ENCODE measurements around the gene PAX8. TPM values are rescaled to one million over a fixed set of nuclear protein-coding genes. Genes with fewer than 3 reads are reported as not detected.

Gene PAX8
- total and polyA plus RNA-seq, 2 experiments from 2014 or later, result 0.21 to 0.32 TPM

GRCh38 chr2:113268621-113269360 lies 9.9 kb downstream of the PAX8 start:
- no peak overlapping the region for H3K4me3 Mint-ChIP-seq
- H3K4me2 ChIP-seq, result no peak overlapping the region
- peaks cover 16% of the 10 kb centered on the region for H3K4me1 Mint-ChIP-seq
- H3K9me3 Mint-ChIP-seq, result no peaks in the 10 kb centered on the region
- ATAC-seq, result no peak
- no peak overlapping the region for H3K27ac Mint-ChIP-seq
- no peak for DNase-seq (ENCODE audit: low spot score)
- H3K36me3 ChIP-seq (ENCODE audit: insufficient read depth), result no peaks in the 10 kb centered on the region
- no peak overlapping the region for H3K27ac ChIP-seq (ENCODE audit: low read depth)
- peaks cover 12% of the 10 kb centered on the region for H3K4me1 ChIP-seq (ENCODE audit: insufficient read depth)
- no peak overlapping the region for H2AFZ ChIP-seq
- peaks cover 4% of the 10 kb centered on the region; the same call in 1 of the 2 replicates for H4K20me1 ChIP-seq (replicated peaks; ENCODE audit: insufficient read depth)
- H3K36me3 Mint-ChIP-seq (ENCODE audit: low read depth), result no peaks in the 10 kb centered on the region
- no peaks in the 10 kb centered on the region for H3K9me2 ChIP-seq (ENCODE audit: insufficient read depth)
- 0 out of 2 replicates have a peak, but pooled peaks cover 4% of the 10 kb centered on the region for H3F3A ChIP-seq (replicated peaks; ENCODE audit: low read depth)
- H3K4me3 ChIP-seq, result no peak overlapping the region
- peaks cover 42% of the 10 kb centered on the region for H3K27me3 Mint-ChIP-seq (ENCODE audit: insufficient read depth, low read depth, poor library complexity)
- TF ChIP-seq NANOG (IDR thresholded peaks at IDR 0.05; ENCODE audit: borderline replicate concordance), result no peak
- TF ChIP-seq EZH2 (IDR thresholded peaks at IDR 0.05; ENCODE audit: low read depth, unreplicated experiment), result no peak
- no peak for TF ChIP-seq REST (IDR thresholded peaks at IDR 0.05; ENCODE audit: unreplicated experiment)
- TF ChIP-seq JUNB (IDR thresholded peaks at IDR 0.05; ENCODE audit: unreplicated experiment), result no peak
- TF ChIP-seq, protein P1, sequence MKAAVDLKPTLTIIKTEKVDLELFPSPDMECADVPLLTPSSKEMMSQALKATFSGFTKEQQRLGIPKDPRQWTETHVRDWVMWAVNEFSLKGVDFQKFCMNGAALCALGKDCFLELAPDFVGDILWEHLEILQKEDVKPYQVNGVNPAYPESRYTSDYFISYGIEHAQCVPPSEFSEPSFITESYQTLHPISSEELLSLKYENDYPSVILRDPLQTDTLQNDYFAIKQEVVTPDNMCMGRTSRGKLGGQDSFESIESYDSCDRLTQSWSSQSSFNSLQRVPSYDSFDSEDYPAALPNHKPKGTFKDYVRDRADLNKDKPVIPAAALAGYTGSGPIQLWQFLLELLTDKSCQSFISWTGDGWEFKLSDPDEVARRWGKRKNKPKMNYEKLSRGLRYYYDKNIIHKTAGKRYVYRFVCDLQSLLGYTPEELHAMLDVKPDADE (IDR thresholded peaks at IDR 0.05), result no peak
- TF ChIP-seq CREB1 (CRISPR knock-in tag; IDR thresholded peaks at IDR 0.05; ENCODE audit: low read depth), result no peak
- no peaks in the 10 kb centered on the region for H3K79me2 ChIP-seq (replicated peaks; ENCODE audit: insufficient read depth)
- H3K27me3 ChIP-seq (ENCODE audit: insufficient read depth), result peaks cover 41% of the 10 kb centered on the region

DNA sequence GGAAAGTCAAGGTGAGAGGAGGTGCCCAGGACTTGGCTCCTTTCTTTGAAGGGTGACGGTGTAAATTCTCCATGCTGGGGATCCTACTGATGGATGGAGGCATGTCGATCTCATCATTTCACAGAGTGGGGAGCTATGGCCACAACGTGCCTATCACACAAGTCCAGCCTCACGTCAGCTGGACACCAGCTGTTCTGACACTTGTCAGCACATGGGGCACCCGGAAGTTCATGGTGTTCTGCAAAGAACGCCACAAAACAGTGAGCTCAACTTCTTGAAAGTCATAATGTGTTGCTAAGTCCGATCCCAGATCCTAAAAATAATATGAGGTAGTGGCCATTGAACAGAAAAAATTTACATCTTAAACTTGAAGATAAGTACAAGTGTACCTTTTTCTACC lies 12.3 kb downstream of the PAX8 start:
- peaks cover 20% of the 10 kb centered on the region for H3K27me3 Mint-ChIP-seq (ENCODE audit: insufficient read depth, low read depth, poor library complexity)
- DNase-seq (ENCODE audit: low spot score) (no peak), ATAC-seq (no peak)
- H3K9me2 ChIP-seq (ENCODE audit: insufficient read depth), result no peaks in the 10 kb centered on the region
- H2AFZ ChIP-seq, result no peak overlapping the region
- TF ChIP-seq EZH2 (IDR thresholded peaks at IDR 0.05; ENCODE audit: low read depth, unreplicated experiment), result no peak
- no peak for TF ChIP-seq POLR2AphosphoS5 (IDR thresholded peaks at IDR 0.05; ENCODE audit: low read depth)
- no peak for TF ChIP-seq ZNF462 (CRISPR knock-in tag; IDR thresholded peaks at IDR 0.05)
- H3K4me1 Mint-ChIP-seq, result no peaks in the 10 kb centered on the region; the same call in 2 of the 3 replicates
- no peak overlapping the region for H3K4me3 ChIP-seq
- no peaks in the 10 kb centered on the region for H3K4me1 ChIP-seq (ENCODE audit: insufficient read depth)
- H3K27ac Mint-ChIP-seq, result no peak overlapping the region
- H3K4me2 ChIP-seq, result no peak overlapping the region
- H3K36me3 ChIP-seq (ENCODE audit: insufficient read depth), result no peaks in the 10 kb centered on the region
- peaks cover 17% of the 10 kb centered on the region for H3K27me3 ChIP-seq (ENCODE audit: insufficient read depth)
- H3K9me3 Mint-ChIP-seq, result no peaks in the 10 kb centered on the region
- H3K27ac ChIP-seq (ENCODE audit: low read depth), result no peak overlapping the region
- H4K20me1 ChIP-seq (replicated peaks; ENCODE audit: insufficient read depth), result no peaks in the 10 kb centered on the region
- no peaks in the 10 kb centered on the region for H3F3A ChIP-seq (replicated peaks; ENCODE audit: low read depth)
- H3K79me2 ChIP-seq (replicated peaks; ENCODE audit: insufficient read depth), result no peaks in the 10 kb centered on the region
- no peak overlapping the region for H3K4me3 Mint-ChIP-seq
- H3K36me3 Mint-ChIP-seq (ENCODE audit: low read depth), result no peaks in the 10 kb centered on the region

Data from GM23338 (cell line).